ENCODE data around the gene NKAIN2. TPM values are rescaled to one million over a fixed set of nuclear protein-coding genes. Genes with fewer than 3 reads are reported as not detected.

The NKAIN2 gene
- total RNA-seq, 4 donors from 2014 or later = 0.31 to 0.58 (median 0.39) TPM; not detected in 1

GRCh38 chr6:124866040-124866439 is 1062.4 kb downstream of the NKAIN2 start:
- no peak for TF ChIP-seq CTCF (IDR thresholded peaks at IDR 0.05 in 4 of 5, conservative IDR thresholded peaks at IDR 0.05 in 1 of 5)
- TF ChIP-seq POLR2A (IDR thresholded peaks at IDR 0.05) = no peak
- Histone ChIP-seq H3K36me3 (no peaks in the 10 kb centered on the region), H3K27ac (no peak overlapping the region), H3K27me3 (no peaks in the 10 kb centered on the region), H3K9me3 (no peaks in the 10 kb centered on the region), H3K4me3 (no peak overlapping the region), H3K4me1 (no peaks in the 10 kb centered on the region)
- intact Hi-C loops (cut with DNase I; ENCODE audit: low total_unique reads) (no loop called here), in situ Hi-C loops (cut with MboI; ENCODE audit: low sequenced_read_pairs in 4 of 4) (no loop called here)
- DNase-seq (no peak), ATAC-seq (no peak)

- Histone ChIP-seq H3K27ac (no peak overlapping the region), H3K27me3 (no peaks in the 10 kb centered on the region), H3K4me3 (no peak overlapping the region), H3K9me3 (no peaks in the 10 kb centered on the region), H3K4me1 (no peaks in the 10 kb centered on the region), H3K36me3 (no peaks in the 10 kb centered on the region)
- ATAC-seq (no peak), DNase-seq (no peak)
- intact Hi-C loops (cut with DNase I; ENCODE audit: low total_unique reads) = no loop called here
- in situ Hi-C loops (cut with MboI; ENCODE audit: low sequenced_read_pairs in 4 of 4) = no loop called here
- TF ChIP-seq CTCF (IDR thresholded peaks at IDR 0.05 in 4 of 5, conservative IDR thresholded peaks at IDR 0.05 in 1 of 5) (no peak), POLR2A (IDR thresholded peaks at IDR 0.05) (no peak)
Measured at GRCh38 chr6:124867121-124867520, 1063.5 kb downstream of the NKAIN2 start.

GRCh38 chr6:124868481-124868880 is 1064.8 kb downstream of the NKAIN2 start:
- intact Hi-C loops (cut with DNase I; ENCODE audit: low total_unique reads) = no loop called here
- Histone ChIP-seq H3K9me3 (no peaks in the 10 kb centered on the region), H3K4me1 (no peaks in the 10 kb centered on the region), H3K4me3 (no peak overlapping the region), H3K27me3 (no peaks in the 10 kb centered on the region), H3K27ac (no peak overlapping the region), H3K36me3 (no peaks in the 10 kb centered on the region)
- in situ Hi-C loops (cut with MboI; ENCODE audit: low sequenced_read_pairs in 4 of 4) = no loop called here
- TF ChIP-seq POLR2A (IDR thresholded peaks at IDR 0.05) (no peak), CTCF (IDR thresholded peaks at IDR 0.05 in 4 of 5, conservative IDR thresholded peaks at IDR 0.05 in 1 of 5) (no peak)
- DNase-seq (no peak), ATAC-seq (no peak)

- in situ Hi-C loops (cut with MboI; ENCODE audit: low sequenced_read_pairs in 4 of 4) = no loop called here
- DNase-seq (no peak), ATAC-seq (no peak)
- TF ChIP-seq POLR2A (IDR thresholded peaks at IDR 0.05) (no peak), CTCF (IDR thresholded peaks at IDR 0.05 in 4 of 5, conservative IDR thresholded peaks at IDR 0.05 in 1 of 5) (no peak)
- Histone ChIP-seq H3K27me3 (no peaks in the 10 kb centered on the region), H3K9me3 (no peaks in the 10 kb centered on the region), H3K36me3 (no peaks in the 10 kb centered on the region), H3K27ac (no peak overlapping the region), H3K4me1 (no peaks in the 10 kb centered on the region), H3K4me3 (no peak overlapping the region)
- intact Hi-C loops (cut with DNase I; ENCODE audit: low total_unique reads) = no loop called here
Measured at GRCh38 chr6:124869416-124869815, 1065.8 kb downstream of the NKAIN2 start.
